Muscle layer of colon (tissue), 2 donors: ENCODE measurements around the gene SELPLG.
"Not testable (repeated sequence)": the region's sequence is repeated elsewhere in the genome, so short reads cannot be mapped to it uniquely, and the experiment has no call there.

ENCODE experiments used
- H3K27ac ChIP-seq: one replicate; pipeline ENCODE4 v1.7.0; 2013; ENCODE audit warnings: low read depth, mild to moderate bottlenecking, low read length, moderate library complexity
- H3K27me3 ChIP-seq, 2 donors: one replicate each; pipeline ENCODE4 v1.7.0; 2013; ENCODE audit warnings: low read length in 2 of 2, mild to moderate bottlenecking in 2 of 2; ENCODE audit not compliant: insufficient read depth in 2 of 2, control insufficient read depth in 1 of 2
- H3K36me3 ChIP-seq: one replicate; pipeline ENCODE4 v1.7.0; 2013; ENCODE audit warnings: mild to moderate bottlenecking, low read length; ENCODE audit not compliant: insufficient read depth
- H3K4me1 ChIP-seq: one replicate; pipeline ENCODE4 v1.7.0; 2013; ENCODE audit warnings: mild to moderate bottlenecking, low read length; ENCODE audit not compliant: insufficient read depth
- H3K4me3 ChIP-seq, 2 donors: one replicate each; pipeline ENCODE4 v1.7.0; 2013; ENCODE audit warnings: low read length in 2 of 2, low read depth in 1 of 2, mild to moderate bottlenecking in 1 of 2, moderate library complexity in 1 of 2
- H3K9ac ChIP-seq: one replicate; pipeline ENCODE4 v1.7.0; 2013; ENCODE audit warnings: low read length
- H3K9me3 ChIP-seq: one replicate; pipeline ENCODE4 v1.7.0; 2013; ENCODE audit warnings: mild to moderate bottlenecking, low read length
- donor health status: abdominal sarcoma.
- donor health status: Adenocarcinoma of cecum.

Gene SELPLG

DNA sequence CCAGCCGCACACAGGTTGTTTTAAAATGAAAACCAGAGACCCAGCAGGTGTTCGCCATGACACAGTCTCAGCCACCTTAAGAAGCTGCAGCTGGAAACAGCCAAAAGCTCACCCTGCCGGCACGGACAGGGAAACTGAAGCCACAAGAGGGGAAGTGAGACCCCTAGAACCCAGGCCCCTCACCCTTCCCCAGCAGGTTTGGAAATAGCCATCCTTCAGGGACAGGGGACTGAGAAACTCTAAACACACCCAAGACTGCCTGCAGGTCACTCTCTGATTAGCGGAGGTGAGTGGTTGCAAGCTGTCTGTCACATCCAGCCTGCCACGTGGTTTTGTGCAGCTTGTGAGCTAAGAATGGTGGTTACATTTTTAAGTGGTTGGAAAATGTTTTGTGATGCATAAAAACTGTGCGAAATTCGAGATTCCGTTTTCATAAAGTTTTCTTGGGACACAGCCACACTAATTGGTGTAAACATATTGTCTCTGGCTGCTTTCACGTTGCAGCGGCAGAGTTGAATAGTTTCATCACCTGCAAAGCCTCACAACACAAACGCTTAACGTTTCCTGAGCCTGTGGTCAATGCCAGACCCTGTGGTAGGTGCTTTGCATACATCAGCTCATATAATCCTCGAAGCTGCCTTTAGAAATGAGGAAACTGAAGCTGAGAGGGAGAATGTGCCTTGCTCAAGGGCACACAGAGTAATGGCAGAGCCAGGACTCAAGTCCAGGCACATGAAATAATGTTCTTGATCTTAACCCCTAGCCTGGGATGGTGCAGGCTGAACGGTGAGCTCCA is 1.7 kb upstream of the SELPLG start:
- Histone ChIP-seq H3K27me3 (no peaks in the 10 kb centered on the region), H3K36me3 (no peaks in the 10 kb centered on the region), H3K4me1 (peaks cover 44% of the 10 kb centered on the region), H3K27ac (peak overlapping the region; percentile 39), H3K4me3 (no peak overlapping the region), H3K9ac (no peak overlapping the region), H3K9me3 (no peaks in the 10 kb centered on the region)

DNA sequence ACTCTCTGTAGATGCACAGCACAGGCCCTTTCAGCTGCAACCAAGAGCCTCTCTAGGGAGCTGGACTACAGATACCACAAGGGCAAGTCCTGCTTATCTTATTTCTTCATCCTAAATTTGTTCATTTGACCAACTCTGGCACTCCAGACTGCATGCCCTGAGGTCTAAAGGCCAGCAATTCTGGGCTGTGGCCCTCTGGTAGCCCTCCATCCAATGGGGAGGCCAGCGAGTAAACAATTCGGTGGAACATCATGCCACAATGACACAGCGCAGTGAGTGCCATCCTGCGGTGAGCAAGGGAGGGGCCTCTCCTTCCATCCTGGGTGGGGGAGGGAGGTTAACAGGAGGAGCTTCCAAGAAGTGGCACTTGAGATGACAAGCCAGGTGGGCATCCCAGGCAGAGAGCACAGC is 652 bp upstream of the SELPLG start:
- Histone ChIP-seq H3K27me3 (no peaks in the 10 kb centered on the region), H3K9me3 (no peaks in the 10 kb centered on the region), H3K36me3 (no peaks in the 10 kb centered on the region), H3K4me1 (peaks cover 48% of the 10 kb centered on the region), H3K9ac (no peak overlapping the region), H3K27ac (no peak overlapping the region), H3K4me3 (no peak overlapping the region)

DNA sequence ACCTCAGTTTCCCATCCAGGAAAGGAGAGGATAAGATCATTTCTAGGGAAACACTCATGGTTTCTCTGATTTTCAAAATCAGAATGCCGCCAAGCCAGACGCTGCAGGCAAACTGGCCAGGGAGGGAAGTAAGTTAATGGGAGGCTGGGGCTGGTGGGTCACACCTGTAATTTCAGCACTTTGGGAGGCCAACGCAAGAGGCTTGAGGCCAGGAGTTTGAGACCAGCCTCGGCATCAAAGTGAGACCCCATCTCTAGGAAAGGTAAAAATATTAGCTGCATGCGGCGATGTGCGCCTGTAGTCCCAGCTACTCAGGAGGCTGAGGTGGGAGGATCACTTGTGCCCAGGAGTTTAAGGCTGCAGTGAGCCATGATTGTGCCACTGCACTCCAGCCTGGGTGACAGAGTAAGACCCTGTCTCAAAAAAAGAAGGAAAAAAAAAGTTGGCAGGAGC is 587 bp downstream of the SELPLG start:
- Histone ChIP-seq H3K4me3 (no peak overlapping the region), H3K36me3 (no peaks in the 10 kb centered on the region), H3K9me3 (no peaks in the 10 kb centered on the region), H3K4me1 (peaks cover 37% of the 10 kb centered on the region), H3K27me3 (no peaks in the 10 kb centered on the region), H3K9ac (no peak overlapping the region), H3K27ac (peak overlapping the region; percentile 7)

DNA sequence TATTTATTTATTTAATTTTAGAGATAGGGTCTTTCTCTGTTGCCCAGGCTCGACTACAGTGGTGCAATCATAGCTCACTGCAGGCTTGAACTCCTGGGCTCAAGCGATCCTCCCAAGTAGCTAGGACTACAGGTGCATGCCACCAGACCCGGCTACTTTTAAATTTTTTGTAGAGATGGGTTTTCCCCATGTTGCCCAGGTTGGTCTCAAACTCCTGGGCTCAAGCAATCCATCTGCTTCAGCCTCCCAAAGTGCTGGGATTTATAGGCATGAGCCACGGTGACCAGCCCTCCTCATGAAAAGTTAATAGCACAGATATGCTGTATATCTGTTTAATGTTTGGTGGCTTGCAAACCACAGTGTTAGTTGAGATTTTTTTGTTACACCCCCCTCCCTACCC is 2.4 kb downstream of the SELPLG start:
- H3K9ac ChIP-seq, H3K4me3 ChIP-seq, H3K9me3 ChIP-seq, H3K27ac ChIP-seq, H3K36me3 ChIP-seq, H3K27me3 ChIP-seq: not testable (repeated sequence)
- H3K4me1 ChIP-seq = peaks cover 21% of the 10 kb centered on the region

DNA sequence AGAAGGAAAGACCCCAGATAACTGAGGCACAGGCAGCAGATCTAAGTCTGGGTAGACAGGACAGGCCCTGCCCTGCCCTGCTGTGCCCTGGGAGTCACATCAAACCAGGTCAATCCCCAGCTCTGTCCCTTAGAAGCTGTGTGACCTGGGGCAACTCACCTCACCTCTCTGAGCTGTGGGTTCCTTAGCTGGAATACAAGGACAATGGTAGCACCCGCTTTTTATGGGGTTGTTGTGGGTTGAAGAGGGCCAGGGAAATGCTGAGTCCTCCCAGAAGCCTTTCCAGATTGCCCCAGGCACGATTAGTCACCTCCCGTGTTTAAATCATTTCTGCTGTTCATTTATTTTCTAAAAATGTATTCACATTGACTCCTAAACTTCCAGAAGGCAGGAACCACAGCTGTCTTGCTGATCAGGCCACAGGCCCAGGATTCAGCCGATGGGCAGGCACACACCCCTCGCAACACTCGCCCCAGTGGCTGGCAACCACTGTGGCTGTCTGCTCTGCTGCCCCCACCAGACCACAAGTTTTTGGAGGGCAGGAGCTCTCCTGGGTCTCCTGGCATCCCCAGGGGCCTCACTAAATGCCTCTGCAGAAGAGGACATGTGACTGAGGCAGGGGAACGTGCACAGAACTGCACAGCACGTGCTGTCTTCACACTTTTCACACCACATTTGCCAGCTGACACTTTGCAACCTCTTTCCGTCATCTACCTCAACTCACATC is 3.0 kb downstream of the SELPLG start:
- Histone ChIP-seq H3K4me1 (peaks cover 15% of the 10 kb centered on the region), H3K27me3 (no peaks in the 10 kb centered on the region), H3K9ac (no peak overlapping the region), H3K9me3 (no peaks in the 10 kb centered on the region), H3K4me3 (no peak overlapping the region), H3K36me3 (no peaks in the 10 kb centered on the region), H3K27ac (peak overlapping the region; percentile 39)

DNA sequence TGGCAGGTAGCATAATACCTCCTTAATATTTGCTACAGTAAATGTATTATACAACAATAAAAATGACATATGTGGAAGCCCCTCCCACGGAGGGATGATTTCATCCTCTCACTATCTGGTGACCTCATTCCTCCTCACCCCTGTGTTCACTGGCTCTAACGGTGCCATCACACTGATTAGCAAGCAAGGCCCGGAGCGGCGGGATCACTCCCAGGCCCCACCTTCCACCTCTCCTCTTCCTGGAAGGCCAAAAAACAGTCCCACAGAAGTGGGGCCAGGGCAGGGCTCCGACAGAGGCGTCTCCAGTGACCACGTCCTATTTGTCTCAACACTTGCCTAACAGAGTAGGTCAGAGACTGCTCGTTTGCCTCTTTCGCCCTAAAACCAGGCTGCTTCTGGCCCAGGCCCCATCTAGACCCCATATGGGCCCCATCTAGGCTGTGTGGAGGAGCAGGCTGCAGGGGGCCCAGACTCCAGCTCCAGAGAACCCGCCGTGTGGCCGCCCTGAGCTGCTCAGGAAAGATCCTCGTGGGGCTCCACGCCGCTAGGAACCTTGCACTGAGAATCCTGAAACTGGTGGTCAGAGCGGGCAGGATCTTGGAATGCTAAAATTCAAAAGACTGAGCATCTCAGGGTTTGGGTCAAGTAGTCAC is 3.7 kb downstream of the SELPLG start:
- Histone ChIP-seq H3K36me3 (no peaks in the 10 kb centered on the region), H3K27ac (peak overlapping the region; percentile 39), H3K9ac (no peak overlapping the region), H3K4me3 (no peak overlapping the region), H3K27me3 (no peaks in the 10 kb centered on the region), H3K4me1 (peaks cover 9% of the 10 kb centered on the region), H3K9me3 (no peaks in the 10 kb centered on the region)

DNA sequence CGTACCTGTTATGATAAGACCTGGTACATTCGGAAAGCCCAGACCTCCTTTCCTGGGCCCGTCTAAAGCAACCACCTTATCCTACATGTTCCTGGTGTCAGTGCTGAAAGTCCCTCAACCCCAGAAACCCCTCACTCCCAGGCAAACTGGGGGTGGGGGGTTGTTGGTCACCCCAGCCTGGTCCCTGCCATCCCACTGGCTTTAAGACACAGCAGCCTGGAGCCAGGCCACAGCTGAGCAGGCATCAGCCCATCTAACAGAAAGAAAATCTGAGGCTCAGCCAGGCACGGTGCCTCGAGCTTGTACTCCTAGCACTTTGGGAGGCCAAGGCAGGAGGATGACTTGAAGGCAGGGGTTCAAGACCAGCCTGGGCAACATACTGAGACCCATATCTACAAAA is 4.5 kb downstream of the SELPLG start:
- H3K36me3 ChIP-seq = no peaks in the 10 kb centered on the region
- no peaks in the 10 kb centered on the region for H3K9me3 ChIP-seq
- H3K4me3 ChIP-seq = no peak overlapping the region
- H3K27me3 ChIP-seq = no peaks in the 10 kb centered on the region
- no peak overlapping the region for H3K27ac ChIP-seq
- no peak overlapping the region for H3K9ac ChIP-seq
- H3K4me1 ChIP-seq = peaks cover 9% of the 10 kb centered on the region

DNA sequence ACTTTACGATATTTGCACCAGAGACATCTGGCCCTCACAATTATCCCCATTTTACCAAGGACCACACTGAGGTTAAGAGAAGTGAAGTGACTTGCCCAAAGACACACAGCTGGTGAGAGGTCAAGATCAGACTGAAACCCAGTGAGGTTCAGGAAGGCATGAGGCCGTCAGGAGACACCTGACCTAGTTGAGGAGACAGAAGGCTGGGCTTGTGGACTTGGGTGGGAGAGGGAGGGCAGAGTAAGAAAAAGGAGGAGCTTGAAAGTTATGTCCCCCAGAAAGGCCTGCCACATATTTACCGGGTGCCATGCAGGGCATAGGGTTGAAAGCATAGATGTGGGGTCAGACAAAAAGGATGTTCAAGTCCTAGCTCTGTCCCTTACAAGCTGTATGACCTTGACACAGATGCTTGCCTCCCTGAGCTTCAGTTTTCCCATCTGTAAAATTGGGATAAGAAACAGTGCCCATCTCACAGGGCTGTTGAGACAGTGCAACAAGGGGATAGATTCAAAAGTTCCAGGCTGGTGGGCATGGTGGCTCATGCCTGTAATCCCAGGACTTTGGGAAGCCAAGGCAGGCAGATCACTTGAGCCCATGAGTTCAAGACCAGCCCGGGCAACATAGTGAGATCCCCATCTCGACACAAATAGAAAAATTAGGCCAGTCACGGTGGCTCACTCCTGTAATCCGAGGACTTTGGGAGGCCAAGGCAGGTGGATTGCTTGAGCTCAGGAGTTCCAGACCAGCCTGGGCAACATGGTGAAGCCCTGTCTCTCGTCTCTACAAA is 6.4 kb downstream of the SELPLG start:
- Histone ChIP-seq H3K9me3 (no peaks in the 10 kb centered on the region), H3K4me1 (peaks cover 9% of the 10 kb centered on the region), H3K27ac (no peak overlapping the region), H3K27me3 (no peaks in the 10 kb centered on the region), H3K9ac (no peak overlapping the region), H3K36me3 (peaks cover 4% of the 10 kb centered on the region), H3K4me3 (no peak overlapping the region)

DNA sequence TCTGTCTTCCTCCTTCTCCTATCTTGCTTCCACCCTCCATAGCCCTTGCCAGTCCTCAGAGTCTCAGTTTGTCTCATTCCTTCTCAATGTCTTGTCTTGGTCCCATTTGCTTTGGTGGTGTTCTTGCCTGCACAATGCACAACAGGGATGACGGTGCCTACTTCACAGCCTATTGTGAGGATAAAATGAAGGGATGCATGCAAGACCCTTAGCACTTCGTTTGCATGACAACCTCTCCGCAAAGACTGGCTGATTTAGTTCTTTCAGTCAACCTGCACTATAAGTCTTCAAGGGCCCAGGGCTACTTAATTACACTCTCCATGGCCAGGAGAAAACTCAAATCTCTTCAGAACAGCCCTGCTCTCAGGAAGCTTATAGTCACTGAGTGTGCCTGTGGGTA is 8.5 kb downstream of the SELPLG start:
- no peak overlapping the region for H3K4me3 ChIP-seq
- H3K27ac ChIP-seq = no peak overlapping the region
- peaks cover 3% of the 10 kb centered on the region for H3K4me1 ChIP-seq
- no peaks in the 10 kb centered on the region for H3K27me3 ChIP-seq
- no peaks in the 10 kb centered on the region for H3K9me3 ChIP-seq
- H3K36me3 ChIP-seq = peaks cover 4% of the 10 kb centered on the region
- H3K9ac ChIP-seq = no peak overlapping the region

DNA sequence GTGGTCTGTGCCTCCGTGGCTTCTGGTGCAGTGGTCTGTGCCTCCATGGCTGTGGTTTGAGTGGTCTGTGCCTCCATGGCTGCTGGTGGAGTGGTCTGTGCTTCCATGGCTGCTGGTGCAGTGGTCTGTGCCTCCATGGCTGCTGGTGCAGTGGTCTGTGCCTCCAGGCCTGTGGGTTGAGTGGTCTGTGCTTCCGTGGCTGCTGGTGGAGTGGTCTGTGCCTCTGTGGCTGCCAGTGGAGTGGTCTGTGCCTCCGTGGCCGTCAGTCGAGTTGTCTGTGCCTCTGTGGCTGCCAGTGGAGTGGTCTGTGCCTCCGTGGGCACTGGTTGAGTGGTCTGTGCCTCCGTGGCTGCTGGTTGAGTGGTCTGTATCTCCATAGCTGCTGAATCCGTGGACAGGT is 10.1 kb downstream of the SELPLG start:
- no peak overlapping the region for H3K4me3 ChIP-seq
- H3K27ac ChIP-seq = no peak overlapping the region
- H3K4me1 ChIP-seq = no peaks in the 10 kb centered on the region
- H3K27me3 ChIP-seq = no peaks in the 10 kb centered on the region
- no peaks in the 10 kb centered on the region for H3K9me3 ChIP-seq
- no peak overlapping the region for H3K9ac ChIP-seq
- H3K36me3 ChIP-seq = peaks cover 4% of the 10 kb centered on the region

DNA sequence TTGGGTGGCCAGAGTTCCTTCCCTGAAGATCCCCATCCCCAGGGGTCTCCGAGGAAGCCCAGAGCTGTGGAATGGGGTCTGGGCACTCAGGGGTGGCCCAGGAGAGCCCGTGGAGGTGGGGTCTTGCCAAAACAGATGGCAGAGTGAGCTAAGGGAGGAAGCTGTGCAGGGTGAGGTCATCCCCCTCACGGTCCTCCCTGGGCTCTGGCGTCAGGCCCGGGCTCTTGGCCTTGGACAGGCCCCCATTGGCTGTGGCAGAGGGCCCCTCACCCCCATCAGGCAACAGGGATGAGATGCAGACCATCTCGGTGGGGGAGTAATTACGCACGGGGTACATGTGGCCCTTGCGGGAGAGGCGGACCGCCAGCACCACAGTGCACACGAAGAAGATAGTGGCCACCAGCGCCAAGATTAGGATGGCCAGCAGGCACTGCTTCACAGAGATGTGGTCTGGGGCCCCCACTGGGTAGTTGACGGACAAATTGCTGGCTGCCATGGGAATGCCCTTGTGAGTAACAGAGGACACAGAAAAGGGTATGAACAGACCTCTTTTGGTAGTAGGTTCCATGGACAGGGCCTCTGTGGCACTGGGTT is 10.7 kb downstream of the SELPLG start:
- no peak overlapping the region for H3K9ac ChIP-seq
- H3K36me3 ChIP-seq = peaks cover 4% of the 10 kb centered on the region
- no peaks in the 10 kb centered on the region for H3K9me3 ChIP-seq
- H3K4me1 ChIP-seq = peaks cover 5% of the 10 kb centered on the region
- H3K4me3 ChIP-seq = no peak overlapping the region
- H3K27me3 ChIP-seq = no peaks in the 10 kb centered on the region
- H3K27ac ChIP-seq = no peak overlapping the region
